Measurements from ENCODE around the gene EZR.

The EZR gene

DNA sequence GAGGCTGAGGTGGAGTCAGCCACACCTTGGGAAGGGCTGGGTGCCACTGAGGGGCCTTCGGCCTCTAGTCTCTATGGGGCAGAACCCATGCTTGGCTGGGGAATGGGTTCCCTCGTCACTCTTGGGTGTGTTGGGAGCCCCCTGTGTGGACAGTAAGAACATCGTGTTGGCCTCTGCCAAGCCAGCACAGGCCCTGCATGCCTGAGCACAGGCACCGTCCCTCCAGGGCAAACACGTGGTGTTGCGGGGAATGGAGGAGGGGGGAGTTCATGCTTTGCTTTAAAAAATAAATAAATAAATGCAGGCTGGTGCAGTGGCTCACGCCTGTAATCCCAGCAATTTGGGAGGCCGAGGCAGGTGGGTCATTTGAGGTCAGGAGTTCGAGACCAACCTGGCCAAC, 63.0 kb downstream of the EZR start:
- H3K4me3 ChIP-seq (ENCODE audit: low read length): no peak overlapping the region
- peak; percentile 74 for DNase-seq (ENCODE audit: low read depth)
- TF ChIP-seq, protein P1, sequence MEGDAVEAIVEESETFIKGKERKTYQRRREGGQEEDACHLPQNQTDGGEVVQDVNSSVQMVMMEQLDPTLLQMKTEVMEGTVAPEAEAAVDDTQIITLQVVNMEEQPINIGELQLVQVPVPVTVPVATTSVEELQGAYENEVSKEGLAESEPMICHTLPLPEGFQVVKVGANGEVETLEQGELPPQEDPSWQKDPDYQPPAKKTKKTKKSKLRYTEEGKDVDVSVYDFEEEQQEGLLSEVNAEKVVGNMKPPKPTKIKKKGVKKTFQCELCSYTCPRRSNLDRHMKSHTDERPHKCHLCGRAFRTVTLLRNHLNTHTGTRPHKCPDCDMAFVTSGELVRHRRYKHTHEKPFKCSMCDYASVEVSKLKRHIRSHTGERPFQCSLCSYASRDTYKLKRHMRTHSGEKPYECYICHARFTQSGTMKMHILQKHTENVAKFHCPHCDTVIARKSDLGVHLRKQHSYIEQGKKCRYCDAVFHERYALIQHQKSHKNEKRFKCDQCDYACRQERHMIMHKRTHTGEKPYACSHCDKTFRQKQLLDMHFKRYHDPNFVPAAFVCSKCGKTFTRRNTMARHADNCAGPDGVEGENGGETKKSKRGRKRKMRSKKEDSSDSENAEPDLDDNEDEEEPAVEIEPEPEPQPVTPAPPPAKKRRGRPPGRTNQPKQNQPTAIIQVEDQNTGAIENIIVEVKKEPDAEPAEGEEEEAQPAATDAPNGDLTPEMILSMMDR (IDR thresholded peaks at IDR 0.05; ENCODE audit: insufficient read depth, low read depth, low read length, missing control alignments): no peak

DNA sequence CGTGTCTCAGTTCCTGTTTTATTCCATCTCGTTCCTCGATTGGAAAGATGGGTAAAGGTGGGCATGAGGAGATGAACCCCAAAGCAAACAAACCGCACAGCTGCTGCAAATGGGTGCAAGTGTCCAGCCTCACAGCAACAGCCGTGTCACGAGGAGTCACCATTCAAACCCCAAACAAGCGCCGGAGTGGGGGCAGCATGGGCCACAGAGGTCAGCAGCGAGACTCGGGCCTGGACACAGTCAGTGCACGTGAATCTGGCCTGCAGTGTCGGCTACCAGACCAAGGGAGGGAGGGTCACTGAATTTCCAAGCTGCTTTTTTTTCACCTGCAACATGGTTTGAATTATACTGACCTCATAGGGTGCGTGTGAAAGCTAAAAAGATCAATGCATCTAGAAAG, 63.5 kb downstream of the EZR start:
- no peak for DNase-seq (ENCODE audit: low read depth)
- no peak overlapping the region for H3K4me3 ChIP-seq (ENCODE audit: low read length)
- TF ChIP-seq, protein P1 (IDR thresholded peaks at IDR 0.05; ENCODE audit: insufficient read depth, low read depth, low read length, missing control alignments): no peak

DNA sequence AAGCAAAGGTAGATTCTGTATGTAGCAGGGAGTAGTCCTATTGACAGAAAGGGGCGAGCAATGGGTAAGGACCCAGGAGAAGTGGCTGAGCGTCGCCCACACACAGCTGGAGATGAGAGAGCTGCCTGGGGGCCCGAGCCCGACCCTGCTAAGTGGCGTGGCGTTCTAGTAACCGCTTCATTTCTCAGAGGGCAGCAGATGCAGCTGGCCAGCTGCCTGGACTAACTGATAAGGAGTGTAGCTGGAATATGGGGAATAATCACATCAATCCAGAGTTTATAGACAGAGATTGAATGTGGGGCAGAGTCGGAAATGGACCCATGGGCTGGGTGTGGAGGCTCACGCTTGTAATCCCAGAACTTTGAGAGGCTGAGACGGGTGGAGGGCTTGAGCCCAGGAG, 64.4 kb downstream of the EZR start:
- H3K4me3 ChIP-seq (ENCODE audit: low read length): no peak overlapping the region
- TF ChIP-seq, protein P1 (IDR thresholded peaks at IDR 0.05; ENCODE audit: insufficient read depth, low read depth, low read length, missing control alignments): no peak
- DNase-seq (ENCODE audit: low read depth): no peak

DNA sequence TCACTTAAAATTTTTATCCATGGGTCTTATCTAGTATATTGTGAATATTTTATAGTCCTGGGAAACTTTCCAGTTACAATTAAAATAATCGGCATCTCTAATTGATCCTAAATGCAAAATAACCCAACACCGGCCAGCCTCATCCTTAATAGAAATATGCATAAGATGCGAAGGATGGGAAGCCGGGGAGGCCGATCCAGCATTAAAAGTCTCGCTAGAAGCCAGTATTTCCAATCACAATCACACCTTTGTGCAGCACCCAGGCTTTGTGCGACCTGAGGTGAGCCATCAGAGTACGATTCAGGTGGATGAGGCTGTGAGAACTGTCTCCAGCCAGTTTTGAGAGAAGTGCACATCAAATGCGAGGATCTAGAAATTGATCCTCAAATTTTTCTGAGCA, 65.4 kb downstream of the EZR start:
- TF ChIP-seq, protein P1 (IDR thresholded peaks at IDR 0.05; ENCODE audit: insufficient read depth, low read depth, low read length, missing control alignments): no peak
- H3K4me3 ChIP-seq (ENCODE audit: low read length): no peak overlapping the region
- DNase-seq (ENCODE audit: low read depth): no peak

DNA sequence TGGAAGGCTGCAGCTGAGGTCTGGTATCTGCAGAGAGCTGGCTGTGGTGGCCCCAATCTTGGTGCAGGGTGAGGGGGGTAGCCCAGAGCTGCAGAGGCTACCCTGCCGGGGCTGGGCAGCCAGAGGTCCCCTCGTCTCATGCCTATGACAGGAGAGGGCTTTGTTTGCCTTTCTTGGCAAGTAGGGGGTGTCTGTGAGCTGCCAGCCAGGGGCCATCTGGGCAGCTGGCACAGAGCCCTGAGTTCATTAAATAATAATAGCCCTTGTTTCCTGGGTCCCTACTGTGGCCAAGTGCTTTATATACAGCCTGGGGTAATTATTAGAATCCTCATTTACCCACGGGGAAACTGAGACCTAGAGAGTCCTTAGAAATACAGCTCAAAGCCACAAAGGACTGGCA, 66.6 kb downstream of the EZR start:
- TF ChIP-seq, protein P1 (IDR thresholded peaks at IDR 0.05; ENCODE audit: insufficient read depth, low read depth, low read length, missing control alignments): no peak
- no peak for DNase-seq (ENCODE audit: low read depth)
- H3K4me3 ChIP-seq (ENCODE audit: low read length): no peak overlapping the region

DNA sequence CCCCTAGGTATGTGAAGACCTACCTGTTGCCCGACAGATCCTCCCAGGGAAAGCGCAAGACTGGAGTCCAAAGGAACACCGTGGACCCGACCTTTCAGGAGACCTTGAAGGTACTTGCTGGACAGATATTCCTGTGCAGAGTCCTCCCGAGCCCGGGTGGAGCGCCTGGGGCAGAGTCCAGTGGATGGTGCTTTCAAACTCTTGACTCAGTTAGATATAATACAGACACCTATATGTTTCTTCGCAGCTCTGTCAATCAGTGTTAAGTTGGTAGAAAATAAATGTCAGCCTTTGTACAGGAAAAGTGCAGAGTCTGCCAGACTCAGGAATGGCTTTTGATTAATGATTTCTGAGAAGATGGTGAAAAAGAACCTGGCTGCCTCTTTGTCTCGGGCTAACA, 67.2 kb downstream of the EZR start:
- TF ChIP-seq, protein P1 (IDR thresholded peaks at IDR 0.05; ENCODE audit: insufficient read depth, low read depth, low read length, missing control alignments): no peak
- DNase-seq (ENCODE audit: low read depth): no peak
- no peak overlapping the region for H3K4me3 ChIP-seq (ENCODE audit: low read length)

DNA sequence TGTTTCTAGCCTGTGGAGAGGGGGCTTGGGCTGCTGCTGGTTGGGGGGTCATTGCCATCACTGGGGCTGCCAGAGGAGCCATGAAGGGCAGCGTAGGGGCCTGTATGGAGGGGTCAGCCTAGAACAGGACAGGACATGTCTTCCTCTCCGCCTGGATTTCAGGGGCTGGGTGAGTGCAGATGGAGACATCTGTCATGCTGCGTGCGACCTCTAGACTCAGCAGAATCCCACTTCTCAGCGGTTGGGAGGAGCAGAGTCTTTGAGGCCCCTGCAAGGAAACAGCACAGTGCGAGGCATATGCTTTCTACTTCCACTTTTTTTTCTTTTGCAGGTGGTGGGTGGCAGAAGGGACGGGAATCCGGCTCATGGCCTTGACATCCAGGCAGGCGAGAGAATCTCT, 67.9 kb downstream of the EZR start:
- DNase-seq (ENCODE audit: low read depth): no peak
- no peak overlapping the region for H3K4me3 ChIP-seq (ENCODE audit: low read length)
- TF ChIP-seq, protein P1 (IDR thresholded peaks at IDR 0.05; ENCODE audit: insufficient read depth, low read depth, low read length, missing control alignments): no peak

All from epithelial cell of esophagus (primary cell).